COLO668 (cell line): Measurements from ENCODE around the gene MS4A4E.
A peak's percentile ranks its signal among the peaks of the same experiment; 100 is the strongest.
"Not testable (repeated sequence)": the region's sequence is repeated elsewhere in the genome, so short reads cannot be mapped to it uniquely, and the experiment has no call there.

Source experiments
- DNase-seq: peaks from one replicate; lab custom pipeline; 2025; ENCODE audit not compliant: unreplicated experiment; lab: John Stamatoyannopoulos, UW

Gene MS4A4E

DNA sequence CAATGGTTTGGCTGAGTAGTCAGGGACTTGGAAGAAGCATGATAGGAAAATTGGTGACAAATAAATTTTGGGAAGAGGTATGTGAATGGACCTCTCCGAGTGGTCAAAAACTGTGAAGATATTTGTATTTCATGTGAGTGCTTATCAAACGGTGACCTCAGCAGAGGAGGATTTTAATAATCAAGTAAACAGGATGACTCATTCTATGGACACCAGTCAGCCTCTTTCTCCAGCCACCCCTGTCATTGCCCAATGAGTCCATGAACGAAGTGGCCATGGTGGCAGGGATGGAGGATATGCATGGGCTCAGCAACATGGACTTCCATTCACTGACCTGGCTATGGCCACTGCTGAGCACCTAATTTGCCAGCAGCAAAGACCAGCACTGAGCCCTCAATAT lies 21.2 kb downstream of the MS4A4E start:
- DNase-seq: no peak

GRCh38 chr11:60221181-60221580 lies 21.8 kb downstream of the MS4A4E start:
- DNase-seq: no peak

- no peak for DNase-seq
Measured at GRCh38 chr11:60214386-60214785, 28.6 kb downstream of the MS4A4E start.

GRCh38 chr11:60211206-60211605 lies 31.7 kb downstream of the MS4A4E start:
- DNase-seq: no peak

- DNase-seq: no peak
Measured at GRCh38 chr11:60209977-60210376, 33.0 kb downstream of the MS4A4E start.

DNA sequence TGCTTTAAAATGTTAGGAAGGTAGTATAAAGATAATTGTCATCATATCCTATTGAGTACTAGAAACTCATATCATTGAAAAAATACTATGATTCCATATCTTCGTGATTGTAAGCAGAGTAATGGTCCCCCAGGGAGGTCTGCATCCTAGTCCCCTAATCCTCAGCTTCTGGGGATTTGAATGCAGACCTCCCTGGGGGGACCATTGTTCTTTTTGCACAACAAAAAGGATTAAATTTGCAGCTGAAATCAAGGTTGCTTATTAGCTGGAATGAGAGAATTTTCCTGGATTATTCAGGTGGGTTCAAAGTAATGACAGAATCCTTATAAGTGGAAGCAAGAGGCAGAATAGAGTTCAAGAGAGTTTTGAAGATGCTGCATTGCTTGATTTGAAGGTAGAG lies 34.0 kb downstream of the MS4A4E start:
- DNase-seq: no peak

- DNase-seq: no peak
Measured at GRCh38 chr11:60208146-60208895, 34.6 kb downstream of the MS4A4E start.

DNA sequence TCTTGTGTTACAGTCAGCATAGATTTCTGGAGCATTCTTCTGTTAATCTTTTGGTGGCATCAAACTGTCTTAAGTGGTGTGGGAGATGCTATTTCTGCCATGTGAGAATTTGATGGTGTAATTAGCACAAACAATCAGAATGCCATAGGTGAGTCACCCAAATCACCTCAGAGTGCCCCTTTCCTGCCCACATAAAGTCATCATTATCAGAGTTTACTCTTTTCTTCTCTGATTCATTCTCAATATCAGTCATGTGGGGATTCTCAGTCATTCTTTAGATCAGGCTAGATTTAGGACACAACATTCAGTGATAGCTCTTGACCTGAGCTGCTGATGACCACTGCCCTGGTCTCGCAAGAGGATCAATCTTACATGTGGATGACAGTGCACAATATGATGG lies 36.3 kb downstream of the MS4A4E start:
- no peak for DNase-seq

DNA sequence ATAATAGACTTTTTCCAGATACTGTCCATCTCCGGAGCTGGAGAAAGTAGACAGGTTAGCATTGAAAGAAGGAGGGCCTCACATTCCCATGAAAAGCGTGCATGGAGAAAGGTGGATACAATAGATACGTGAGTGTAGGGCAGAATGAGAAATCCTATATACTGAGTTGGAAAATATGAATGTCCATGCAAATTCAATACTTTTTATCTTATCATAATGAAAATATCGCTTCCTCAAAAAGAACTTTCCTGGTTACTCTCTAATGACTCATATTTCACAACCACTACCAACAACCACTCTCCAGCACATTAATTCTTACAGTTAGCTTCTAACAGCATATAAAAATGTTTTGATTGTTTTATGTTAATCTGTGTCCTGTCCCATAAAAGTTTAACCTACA lies 38.0 kb downstream of the MS4A4E start:
- no peak for DNase-seq

DNA sequence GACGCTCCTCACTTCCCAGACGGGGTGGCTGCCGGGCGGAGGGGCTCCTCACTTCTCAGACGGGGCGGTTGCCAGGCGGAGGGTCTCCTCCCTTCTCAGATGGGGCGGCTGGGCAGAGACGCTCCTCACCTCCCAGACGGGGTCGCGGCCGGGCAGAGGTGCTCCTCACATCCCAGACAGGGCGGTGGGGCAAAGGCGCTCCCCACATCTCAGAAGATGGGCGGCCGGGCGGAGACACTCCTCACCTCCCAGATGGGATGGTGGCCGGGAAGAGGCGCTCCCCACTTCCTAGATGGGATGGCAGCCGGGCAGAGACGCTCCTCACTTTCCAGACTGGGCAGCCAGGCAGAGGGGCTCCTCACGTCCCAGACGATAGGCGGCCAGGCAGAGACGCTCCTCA lies 41.6 kb downstream of the MS4A4E start:
- not testable (repeated sequence) for DNase-seq

GRCh38 chr11:60197442-60197841 lies 45.5 kb downstream of the MS4A4E start:
- DNase-seq: no peak

DNA sequence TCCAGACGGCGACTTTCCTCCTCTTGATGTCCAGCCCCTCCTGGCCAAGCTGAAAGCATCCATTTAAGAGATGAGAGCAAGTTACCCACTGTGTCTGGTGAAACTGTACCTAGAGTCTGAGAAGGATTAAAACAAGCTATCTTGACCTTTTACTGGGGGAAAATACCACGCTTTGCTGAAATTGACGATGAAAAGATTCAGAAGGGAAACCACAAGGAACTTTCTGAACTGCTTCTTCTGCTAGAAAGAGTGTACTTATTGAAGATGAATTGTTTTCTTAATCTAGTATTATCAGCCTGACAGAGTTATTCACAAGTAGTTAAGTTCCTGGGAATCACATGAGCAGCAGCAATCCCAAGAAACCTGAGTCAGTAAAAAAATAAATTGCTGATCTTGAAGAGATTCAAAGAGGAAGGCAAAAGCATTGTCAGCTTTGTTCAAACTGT lies 47.0 kb downstream of the MS4A4E start:
- DNase-seq: no peak

DNA sequence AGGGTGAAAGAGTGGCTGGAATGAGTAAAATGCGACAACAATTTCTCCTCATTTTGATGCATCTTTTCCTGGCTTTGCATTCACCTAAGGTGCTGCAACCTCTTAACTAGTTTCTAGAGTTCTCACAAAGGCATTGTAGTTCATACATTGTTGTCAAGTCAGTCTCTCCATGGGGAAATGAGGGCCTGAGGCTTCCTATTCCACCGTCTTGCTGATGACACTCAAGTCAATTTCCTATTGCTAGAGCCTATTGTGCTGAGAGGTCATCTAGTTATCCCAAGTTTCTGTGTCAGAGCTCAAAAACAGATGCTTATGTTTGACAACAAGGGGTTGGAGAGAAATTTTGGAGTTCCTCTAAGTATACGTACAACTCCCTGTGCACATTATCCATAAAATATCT lies 48.4 kb downstream of the MS4A4E start:
- no peak for DNase-seq

- peak; percentile 34 for DNase-seq
Measured at GRCh38 chr11:60193687-60194433, 49.1 kb downstream of the MS4A4E start.

GRCh38 chr11:60192564-60192963 lies 50.4 kb downstream of the MS4A4E start:
- DNase-seq: not testable (repeated sequence)

GRCh38 chr11:60188481-60188880 lies 54.5 kb downstream of the MS4A4E start:
- DNase-seq: not testable (repeated sequence)

DNA sequence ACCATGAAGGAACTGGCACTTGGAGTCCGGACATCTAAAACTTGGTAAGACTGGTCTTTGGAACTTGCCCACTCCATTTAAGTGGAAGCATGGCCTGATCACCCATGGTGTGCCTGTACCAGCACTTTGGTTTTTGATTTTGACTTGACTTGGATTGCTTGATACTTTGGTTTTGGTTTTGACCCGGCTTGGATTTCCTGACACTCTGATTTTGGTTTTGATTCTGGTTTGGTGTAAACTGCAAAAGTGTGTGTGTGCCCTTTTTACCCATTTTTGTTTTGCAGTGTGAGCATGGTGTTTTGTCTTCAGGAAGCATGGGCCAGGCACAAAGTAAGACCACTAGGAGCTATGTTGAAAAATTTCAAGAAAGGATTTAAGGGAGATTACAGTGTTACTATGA lies 56.8 kb downstream of the MS4A4E start:
- DNase-seq: not testable (repeated sequence)

GRCh38 chr11:60185512-60185827 lies 57.5 kb downstream of the MS4A4E start:
- DNase-seq: not testable (repeated sequence)

GRCh38 chr11:60184824-60185511 lies 58.0 kb downstream of the MS4A4E start:
- DNase-seq: no peak

GRCh38 chr11:60183591-60184205 lies 59.2 kb downstream of the MS4A4E start:
- no peak for DNase-seq

DNA sequence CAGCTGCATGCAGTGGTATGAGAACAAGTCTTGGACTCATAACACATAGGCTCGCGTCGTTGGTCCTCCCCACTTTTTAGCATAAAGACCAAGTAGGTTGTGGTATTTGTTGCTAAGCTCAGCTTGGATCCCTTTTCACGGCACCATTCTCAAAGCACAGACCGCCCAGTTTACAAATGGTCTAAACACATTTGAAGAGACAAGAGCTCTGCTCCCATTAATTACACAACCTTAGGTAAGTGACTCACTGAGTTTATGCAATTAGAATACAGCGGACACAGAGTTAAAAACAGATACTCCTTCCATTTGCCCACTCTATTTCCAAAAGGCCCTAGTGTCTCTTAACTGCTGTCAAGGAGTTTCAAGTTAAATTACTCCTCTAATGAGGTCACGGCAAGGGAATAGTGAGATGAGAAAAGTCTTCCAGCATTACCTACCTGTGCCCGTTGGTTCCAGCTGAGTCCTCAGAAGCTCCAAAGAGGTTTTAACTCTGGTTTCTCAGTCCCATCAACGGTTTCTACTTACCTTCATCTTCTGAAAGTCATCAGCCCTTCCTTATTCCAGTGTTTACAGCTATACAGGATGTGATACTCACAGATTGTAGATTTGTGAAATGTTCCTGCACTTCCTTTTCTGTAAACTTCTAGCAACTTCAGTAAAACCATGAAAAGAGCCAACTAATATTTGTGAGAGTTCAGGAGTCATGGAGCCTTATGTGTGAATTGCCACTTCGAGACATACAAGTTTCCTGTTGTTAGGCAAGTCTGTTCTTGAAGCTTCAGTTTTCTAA lies 60.2 kb downstream of the MS4A4E start, which contains the start of gene MS4A6A:
Gene MS4A6A, minus strand, starts transcription at position 543 of the 790 bp plus-strand sequence. CDS start 1,356 bp downstream, outside the sequence.
- DNase-seq: no peak
